ENCODE measurements around the gene PRICKLE3. TPM values are rescaled to one million over a fixed set of nuclear protein-coding genes. Genes with fewer than 3 reads are reported as not detected.
A peak's percentile ranks its signal among the peaks of the same experiment; 100 is the strongest.

PRICKLE3 gene
- total RNA-seq, 4 donors from 2014 or later, result 18.8 to 58.9 (median 33.4) TPM

- 0 to 42% methylated on average over 25 to 32 of the region's 32 CpGs for WGBS, 2 donors
- TF ChIP-seq POLR2A (IDR thresholded peaks at IDR 0.05) (no peak), CTCF (IDR thresholded peaks at IDR 0.05) (no peak)
- peak overlapping the region; percentile 42 for H3K4me3 ChIP-seq (ENCODE audit: low read depth, poor library complexity, severe bottlenecking)
- intact Hi-C loops (cut with DNase I; ENCODE audit: low total_unique reads), result no loop called here
- peak; percentile 93 to 96 for DNase-seq (ENCODE audit: low spot score in 2 of 2)
These were observed 4.8 kb upstream of the PRICKLE3 start for GRCh38 chrX:49190821-49191573.

GRCh38 chrX:49189606-49190005 lies 3.4 kb upstream of the PRICKLE3 start:
- H3K4me3 ChIP-seq (ENCODE audit: low read depth, poor library complexity, severe bottlenecking), result no peak overlapping the region
- 63 to 64% methylated on average over 6 of the region's 6 CpGs for WGBS, 2 donors
- no peak for DNase-seq (ENCODE audit: low spot score in 2 of 2)
- intact Hi-C loops (cut with DNase I; ENCODE audit: low total_unique reads), result no loop called here
- no peak for TF ChIP-seq CTCF (IDR thresholded peaks at IDR 0.05)
- TF ChIP-seq POLR2A (IDR thresholded peaks at IDR 0.05), result no peak

GRCh38 chrX:49188468-49189076 lies 2.4 kb upstream of the PRICKLE3 start:
- no peak for TF ChIP-seq CTCF (IDR thresholded peaks at IDR 0.05)
- no peak for TF ChIP-seq POLR2A (IDR thresholded peaks at IDR 0.05)
- intact Hi-C loops (cut with DNase I; ENCODE audit: low total_unique reads), result no loop called here
- DNase-seq (ENCODE audit: low spot score in 2 of 2), result no peak
- 49 to 59% methylated on average over 8 of the region's 8 CpGs for WGBS, 2 donors
- H3K4me3 ChIP-seq (ENCODE audit: low read depth, poor library complexity, severe bottlenecking), result no peak overlapping the region

GRCh38 chrX:49187526-49187925 lies 1.4 kb upstream of the PRICKLE3 start:
- no peak overlapping the region for H3K4me3 ChIP-seq (ENCODE audit: low read depth, poor library complexity, severe bottlenecking)
- intact Hi-C loops (cut with DNase I; ENCODE audit: low total_unique reads), result no loop called here
- TF ChIP-seq POLR2A (IDR thresholded peaks at IDR 0.05), result no peak
- TF ChIP-seq CTCF (IDR thresholded peaks at IDR 0.05), result no peak
- no peak for DNase-seq (ENCODE audit: low spot score in 2 of 2)
- 48 to 69% methylated on average over 10 of the region's 10 CpGs for WGBS, 2 donors

GRCh38 chrX:49187028-49187394 lies 838 bp upstream of the PRICKLE3 start:
- TF ChIP-seq CTCF (IDR thresholded peaks at IDR 0.05) (no peak), POLR2A (IDR thresholded peaks at IDR 0.05) (no peak)
- no peak overlapping the region for H3K4me3 ChIP-seq (ENCODE audit: low read depth, poor library complexity, severe bottlenecking)
- 30 to 45% methylated on average over 13 to 15 of the region's 15 CpGs for WGBS, 2 donors
- no peak for DNase-seq (ENCODE audit: low spot score in 2 of 2)
- intact Hi-C loops (cut with DNase I; ENCODE audit: low total_unique reads), result no loop called here
